Stimulated activated naive CD4-positive, alpha-beta T cell (primary cell): ENCODE measurements around the gene TMEM145.
"Not testable (repeated sequence)": the region's sequence is repeated elsewhere in the genome, so short reads cannot be mapped to it uniquely, and the experiment has no call there.

Experiments
- DNase-seq, 6 experiments: peaks; one replicate each; lab custom pipeline; 2025; lab: John Stamatoyannopoulos, UW

TMEM145 gene

DNA sequence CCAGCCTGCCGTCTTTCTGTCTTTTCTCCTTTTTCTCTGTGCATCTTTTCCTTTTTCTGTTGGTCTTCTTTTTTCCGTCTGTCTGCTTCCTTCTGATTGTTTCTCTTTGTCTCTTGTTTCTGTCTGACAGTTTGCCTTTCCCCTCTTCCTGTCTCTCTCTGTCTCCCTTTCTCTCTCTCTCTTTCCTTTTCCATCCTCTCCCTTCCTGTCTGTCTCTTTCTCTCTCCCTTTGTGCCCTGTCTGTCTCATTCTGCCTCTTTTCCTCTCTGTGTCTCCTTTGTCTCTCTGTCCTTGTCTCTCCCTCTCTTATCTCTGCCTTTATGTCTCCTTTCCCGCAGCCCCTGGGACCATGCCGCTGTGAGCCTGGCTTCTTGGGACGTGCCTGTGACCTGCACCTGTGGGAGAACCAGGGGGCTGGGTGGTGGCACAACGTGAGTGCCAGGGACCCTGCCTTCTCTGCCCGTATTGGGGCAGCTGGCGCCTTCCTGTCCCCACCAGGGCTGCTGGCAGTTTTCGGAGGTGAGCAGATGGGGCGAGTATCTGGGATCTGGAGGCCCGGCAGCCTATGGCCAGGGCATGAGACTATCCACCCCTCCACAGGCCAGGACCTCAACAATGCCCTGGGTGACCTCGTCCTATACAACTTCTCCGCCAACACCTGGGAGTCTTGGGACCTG, 21.7 kb downstream of the TMEM145 start:
- DNase-seq = no peak

- DNase-seq = no peak
These were observed 22.3 kb downstream of the TMEM145 start for GRCh38 chr19:42335374-42335936.

DNA sequence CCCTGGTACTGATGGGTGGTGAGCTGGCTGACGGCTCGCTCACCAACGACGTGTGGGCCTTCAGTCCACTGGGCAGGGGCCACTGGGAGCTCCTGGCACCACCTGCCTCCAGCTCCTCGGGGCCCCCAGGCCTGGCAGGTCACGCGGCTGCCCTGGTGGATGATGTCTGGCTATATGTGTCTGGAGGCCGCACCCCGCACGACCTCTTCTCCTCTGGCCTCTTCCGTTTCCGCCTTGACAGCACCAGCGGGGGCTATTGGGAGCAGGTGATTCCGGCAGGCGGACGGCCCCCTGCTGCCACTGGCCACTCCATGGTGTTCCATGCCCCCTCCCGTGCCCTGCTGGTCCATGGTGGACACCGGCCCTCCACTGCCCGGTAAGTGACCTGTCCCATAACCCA, 22.9 kb downstream of the TMEM145 start:
- no peak for DNase-seq

- DNase-seq = not testable (repeated sequence)
These were observed 26.2 kb downstream of the TMEM145 start for GRCh38 chr19:42339126-42339860.

DNA sequence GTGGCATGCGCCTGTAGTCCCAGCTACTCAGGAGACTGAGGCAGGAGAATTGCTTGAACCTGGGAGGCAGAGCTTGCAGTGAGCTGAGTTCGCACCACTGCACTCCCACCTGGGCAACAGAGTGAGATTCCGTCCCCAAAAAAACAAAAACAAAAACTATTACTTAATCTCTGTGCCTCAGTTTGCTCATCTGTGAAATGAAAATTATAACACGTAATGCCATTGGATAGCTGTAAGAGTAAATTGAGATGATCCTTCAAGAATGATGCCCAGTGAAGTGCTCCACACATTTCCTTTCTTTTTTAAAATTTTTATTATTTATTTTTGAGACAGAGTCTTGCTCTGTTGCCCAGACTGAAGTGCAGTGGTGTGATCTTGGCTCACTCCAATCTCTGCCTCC, 26.8 kb downstream of the TMEM145 start:
- not testable (repeated sequence) for DNase-seq

- no peak for DNase-seq
These were observed 30.4 kb downstream of the TMEM145 start for GRCh38 chr19:42343344-42344110.

DNA sequence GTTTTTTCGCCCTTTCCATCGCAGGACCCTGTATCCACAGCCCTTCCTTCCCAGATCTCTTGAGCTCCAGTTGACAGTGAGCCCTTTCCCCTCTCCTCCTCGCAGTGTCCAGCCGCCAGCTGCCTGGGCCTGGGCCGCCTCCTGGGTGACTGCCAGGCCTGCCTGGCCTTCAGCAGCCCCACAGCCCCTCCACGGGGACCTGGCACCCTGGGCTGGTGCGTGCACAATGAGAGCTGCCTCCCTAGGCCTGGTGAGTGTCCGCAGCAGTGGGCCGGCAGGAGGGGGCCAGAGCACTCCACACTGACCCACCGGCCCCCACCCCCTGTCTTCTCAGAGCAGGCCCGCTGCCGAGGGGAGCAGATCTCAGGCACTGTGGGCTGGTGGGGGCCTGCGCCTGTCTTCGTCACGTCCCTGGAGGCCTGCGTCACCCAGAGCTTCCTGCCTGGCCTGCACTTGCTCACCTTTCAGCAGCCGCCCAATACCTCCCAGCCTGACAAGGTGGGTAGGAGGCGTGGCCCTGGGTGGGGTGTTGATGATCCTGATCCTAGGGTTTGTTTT, 31.3 kb downstream of the TMEM145 start:
- DNase-seq = no peak

GRCh38 chr19:42345191-42345812, 32.2 kb downstream of the TMEM145 start:
- DNase-seq = no peak

- DNase-seq = no peak
These were observed 35.1 kb downstream of the TMEM145 start for GRCh38 chr19:42348211-42348610.

- DNase-seq = no peak
These were observed 36.4 kb downstream of the TMEM145 start for GRCh38 chr19:42349378-42350107.

GRCh38 chr19:42350417-42350816, 37.3 kb downstream of the TMEM145 start:
- DNase-seq = no peak

- no peak for DNase-seq
These were observed 38.1 kb downstream of the TMEM145 start for GRCh38 chr19:42351079-42351735.

DNA sequence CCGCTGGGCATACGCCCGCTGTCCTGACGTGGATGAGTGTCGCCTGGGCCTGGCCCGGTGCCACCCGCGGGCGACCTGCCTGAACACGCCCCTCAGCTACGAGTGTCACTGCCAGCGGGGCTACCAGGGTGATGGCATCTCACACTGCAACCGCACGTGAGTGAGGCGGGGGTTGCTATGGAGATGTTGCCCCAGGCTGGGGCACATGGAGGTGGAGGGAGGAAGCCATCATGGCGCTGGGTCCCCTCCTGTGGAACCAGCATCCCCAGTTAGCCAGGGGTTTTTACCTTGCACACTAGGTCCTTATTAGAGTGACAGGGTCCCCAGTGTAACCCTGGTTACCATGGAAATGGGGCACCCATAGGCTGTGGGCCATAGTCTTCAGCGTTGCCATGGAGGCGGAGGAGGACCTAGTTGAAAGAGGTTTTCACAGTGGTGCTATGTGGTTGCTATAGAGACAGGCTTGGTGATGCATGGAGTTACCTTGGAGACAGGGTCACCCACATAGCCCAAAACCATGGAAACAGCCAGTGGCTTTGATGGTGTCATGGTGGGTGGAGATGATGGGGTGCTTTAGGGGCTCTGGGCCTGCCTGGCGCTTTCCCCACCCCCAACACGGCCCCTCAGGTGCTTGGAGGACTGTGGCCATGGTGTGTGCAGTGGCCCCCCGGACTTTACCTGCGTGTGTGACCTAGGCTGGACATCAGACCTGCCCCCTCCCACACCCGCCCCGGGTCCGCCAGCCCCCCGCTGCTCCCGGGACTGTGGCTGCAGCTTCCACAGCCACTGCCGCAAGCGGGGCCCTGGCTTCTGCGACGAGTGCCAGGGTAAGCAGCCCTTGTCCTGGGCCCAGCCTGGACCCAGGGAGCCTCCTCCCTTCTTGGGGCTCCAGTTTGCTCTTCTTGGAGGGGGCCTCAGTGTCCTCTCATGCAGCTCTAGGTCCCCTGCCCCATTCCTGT, 39.5 kb downstream of the TMEM145 start:
- no peak for DNase-seq

DNA sequence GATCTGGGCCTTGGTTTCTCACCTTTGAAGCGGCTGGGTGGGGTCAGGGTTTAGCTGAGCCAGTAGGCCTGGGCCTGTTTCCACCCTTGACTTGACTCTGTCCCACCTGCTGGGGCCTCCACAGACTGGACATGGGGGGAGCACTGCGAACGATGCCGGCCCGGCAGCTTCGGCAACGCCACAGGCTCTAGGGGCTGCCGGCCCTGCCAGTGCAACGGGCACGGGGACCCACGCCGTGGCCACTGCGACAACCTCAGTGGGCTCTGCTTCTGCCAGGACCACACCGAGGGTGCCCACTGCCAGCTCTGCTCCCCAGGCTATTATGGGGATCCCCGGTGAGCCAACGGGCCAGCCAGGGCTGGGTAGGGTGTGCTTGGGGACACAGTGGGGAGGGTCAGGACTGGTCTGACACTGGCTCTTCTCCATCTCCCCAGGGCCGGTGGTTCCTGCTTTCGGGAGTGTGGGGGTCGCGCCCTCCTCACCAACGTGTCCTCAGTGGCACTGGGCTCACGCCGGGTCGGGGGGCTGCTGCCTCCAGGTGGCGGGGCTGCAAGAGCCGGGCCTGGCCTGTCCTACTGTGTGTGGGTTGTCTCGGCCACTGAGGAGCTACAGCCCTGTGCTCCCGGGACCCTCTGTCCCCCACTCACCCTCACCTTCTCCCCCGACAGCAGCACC, 40.4 kb downstream of the TMEM145 start:
- DNase-seq = no peak

DNA sequence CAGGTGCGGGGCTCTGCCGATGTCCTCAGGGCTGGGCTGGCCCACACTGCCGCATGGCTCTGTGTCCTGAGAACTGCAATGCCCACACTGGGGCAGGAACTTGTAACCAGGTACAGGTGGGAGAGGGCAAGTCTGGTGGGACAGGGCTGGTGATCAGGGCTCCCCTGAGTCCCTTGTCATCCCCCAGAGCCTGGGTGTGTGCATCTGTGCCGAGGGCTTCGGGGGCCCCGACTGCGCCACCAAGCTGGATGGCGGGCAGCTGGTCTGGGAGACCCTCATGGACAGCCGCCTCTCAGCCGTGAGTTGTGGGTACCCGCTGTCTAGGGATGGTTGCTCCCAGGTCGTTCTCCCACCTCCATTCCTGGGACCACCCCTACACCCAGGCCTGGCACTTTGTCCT, 42.8 kb downstream of the TMEM145 start:
- no peak for DNase-seq

DNA sequence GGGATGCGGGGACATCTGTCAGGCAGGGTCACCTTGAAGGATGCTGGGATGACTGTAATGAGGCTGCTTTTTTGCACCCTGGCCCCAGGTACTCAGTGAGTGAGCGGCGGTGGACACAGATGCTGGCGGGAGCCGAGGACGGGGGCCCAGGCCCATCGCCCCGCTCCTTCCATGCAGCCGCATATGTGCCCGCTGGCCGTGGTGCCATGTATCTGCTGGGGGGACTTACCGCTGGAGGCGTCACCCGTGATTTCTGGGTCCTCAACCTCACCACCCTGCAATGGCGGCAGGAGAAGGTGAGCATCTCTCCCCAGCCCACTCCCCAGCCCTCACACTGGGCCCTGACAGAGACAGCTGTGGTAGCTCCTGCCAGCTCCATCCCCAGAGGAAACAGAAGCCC, 43.6 kb downstream of the TMEM145 start:
- no peak for DNase-seq

DNA sequence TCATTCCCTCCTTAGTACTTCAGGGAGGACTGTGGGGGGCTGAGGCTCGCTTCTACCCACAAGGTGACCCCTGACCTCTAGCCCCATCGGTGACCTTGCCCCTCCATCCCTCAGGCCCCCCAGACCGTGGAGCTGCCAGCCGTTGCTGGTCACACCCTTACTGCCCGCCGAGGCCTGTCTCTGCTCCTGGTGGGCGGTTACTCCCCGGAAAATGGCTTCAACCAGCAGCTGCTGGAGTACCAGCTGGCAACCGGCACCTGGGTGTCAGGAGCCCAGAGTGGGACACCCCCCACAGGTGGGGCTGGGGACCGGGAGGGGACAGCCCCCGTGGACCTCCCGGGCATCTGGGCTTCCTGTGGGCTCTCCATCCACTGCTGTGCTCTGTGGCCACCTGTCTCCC, 44.2 kb downstream of the TMEM145 start:
- no peak for DNase-seq

DNA sequence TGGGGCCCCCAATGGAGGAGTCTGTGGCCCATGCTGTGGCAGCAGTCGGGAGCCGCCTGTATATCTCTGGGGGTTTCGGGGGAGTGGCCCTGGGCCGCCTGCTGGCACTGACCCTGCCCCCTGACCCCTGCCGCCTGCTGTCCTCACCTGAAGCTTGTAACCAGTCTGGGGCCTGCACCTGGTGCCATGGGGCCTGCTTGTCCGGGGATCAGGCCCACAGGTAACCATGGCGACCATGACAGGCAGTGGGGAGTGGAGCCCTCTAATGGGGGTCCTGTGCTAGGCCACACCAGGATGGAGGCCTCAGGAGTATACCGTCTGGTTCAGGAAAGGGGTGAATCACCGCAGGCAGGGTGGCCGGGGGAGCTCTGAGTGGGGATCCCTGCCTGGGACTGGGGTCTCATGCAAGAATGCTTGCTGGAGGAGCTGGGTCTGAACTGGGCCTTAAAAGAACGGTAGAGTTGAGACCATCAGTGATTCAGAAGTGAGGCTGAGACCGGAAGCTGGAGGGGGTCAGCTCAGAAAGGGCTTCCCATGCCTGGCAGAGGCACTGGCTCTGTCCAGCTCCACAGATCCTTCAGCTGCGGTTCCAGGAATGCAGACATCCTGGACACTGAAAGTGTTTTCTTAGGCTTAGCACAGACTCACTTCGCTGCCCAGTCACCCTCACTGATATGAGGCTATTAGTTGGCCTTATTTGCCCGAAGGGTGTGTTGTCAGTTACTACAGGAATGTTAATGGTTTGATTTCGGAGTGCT, 47.9 kb downstream of the TMEM145 start:
- DNase-seq = no peak
